Upper lobe of right lung (tissue), 1 donor: ENCODE measurements around the gene GSK3B. TPM values are rescaled to one million over a fixed set of nuclear protein-coding genes. Genes with fewer than 3 reads are reported as not detected.
A peak's percentile ranks its signal among the peaks of the same experiment; 100 is the strongest.

Source experiments
- ATAC-seq: fragments of 200-7000 bp; cut with Tn5 transposase; one replicate; pipeline ENCODE4 v1.9.1; 2020; ENCODE audit warnings: mild to moderate bottlenecking, moderate library complexity
- DNase-seq: peaks from one replicate; pipeline ENCODE4 v3.0.0-alpha.2; 2020
- H3K27ac ChIP-seq: fragments of 200-600 bp; one replicate; pipeline ENCODE4 v1.8.0; 2022
- H3K27me3 ChIP-seq: fragments of 200-600 bp; one replicate; pipeline ENCODE4 v1.8.0; 2022; ENCODE audit warnings: mild to moderate bottlenecking
- H3K36me3 ChIP-seq: fragments of 200-600 bp; one replicate; pipeline ENCODE4 v1.8.0; 2022
- H3K4me1 ChIP-seq: fragments of 200-600 bp; one replicate; pipeline ENCODE4 v1.8.0; 2022
- H3K4me3 ChIP-seq: fragments of 200-600 bp; one replicate; pipeline ENCODE4 v1.8.0; 2022; ENCODE audit warnings: mild to moderate bottlenecking
- H3K9me3 ChIP-seq: fragments of 200-600 bp; one replicate; pipeline ENCODE4 v1.8.0; 2022
- intact Hi-C: fragments of 100-400 bp; cut with DNase I; formaldehyde crosslinking; loops from one replicate; pipeline ENCODE4 v1.11.0; 2022
- total RNA-seq: library from RNA; stranded (reverse); fragmentation: NEBNext Ultra II Directional; extraction: Animal tissue kit (Norgen Biotek cat#: 25700); gene quantifications from one replicate; pipeline ENCODE4 v1.2.1, GENCODE V29; 2021
- TF ChIP-seq, protein P1 (sequence below): fragments of 200-600 bp; IDR thresholded peaks from one replicate; pipeline ENCODE4 v1.8.0; 2022; ENCODE audit warnings: antibody characterized with exemption
- donor health status: DM: no; HTN: yes; CAD: no; lungs with severe emphysema.

The GSK3B gene
- total RNA-seq, 1 donor from 2014 or later = 55.2 TPM

- H3K27ac ChIP-seq = no peak overlapping the region
- ATAC-seq = no peak
- intact Hi-C loops = no loop called here
These were observed 46.6 kb downstream of the GSK3B start for GRCh38 chr3:120047686-120048085.

GRCh38 chr3:120040813-120041377, 53.4 kb downstream of the GSK3B start:
- H3K4me1 ChIP-seq = no peaks in the 10 kb centered on the region
- ATAC-seq (no peak), DNase-seq (no peak)
- no peaks in the 10 kb centered on the region for H3K27me3 ChIP-seq
- intact Hi-C loops = no loop called here
- H3K9me3 ChIP-seq = peaks cover 29% of the 10 kb centered on the region
- H3K27ac ChIP-seq = no peak overlapping the region
- no peak overlapping the region for H3K4me3 ChIP-seq
- H3K36me3 ChIP-seq = no peaks in the 10 kb centered on the region
- TF ChIP-seq, protein P1, sequence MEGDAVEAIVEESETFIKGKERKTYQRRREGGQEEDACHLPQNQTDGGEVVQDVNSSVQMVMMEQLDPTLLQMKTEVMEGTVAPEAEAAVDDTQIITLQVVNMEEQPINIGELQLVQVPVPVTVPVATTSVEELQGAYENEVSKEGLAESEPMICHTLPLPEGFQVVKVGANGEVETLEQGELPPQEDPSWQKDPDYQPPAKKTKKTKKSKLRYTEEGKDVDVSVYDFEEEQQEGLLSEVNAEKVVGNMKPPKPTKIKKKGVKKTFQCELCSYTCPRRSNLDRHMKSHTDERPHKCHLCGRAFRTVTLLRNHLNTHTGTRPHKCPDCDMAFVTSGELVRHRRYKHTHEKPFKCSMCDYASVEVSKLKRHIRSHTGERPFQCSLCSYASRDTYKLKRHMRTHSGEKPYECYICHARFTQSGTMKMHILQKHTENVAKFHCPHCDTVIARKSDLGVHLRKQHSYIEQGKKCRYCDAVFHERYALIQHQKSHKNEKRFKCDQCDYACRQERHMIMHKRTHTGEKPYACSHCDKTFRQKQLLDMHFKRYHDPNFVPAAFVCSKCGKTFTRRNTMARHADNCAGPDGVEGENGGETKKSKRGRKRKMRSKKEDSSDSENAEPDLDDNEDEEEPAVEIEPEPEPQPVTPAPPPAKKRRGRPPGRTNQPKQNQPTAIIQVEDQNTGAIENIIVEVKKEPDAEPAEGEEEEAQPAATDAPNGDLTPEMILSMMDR = no peak

More at GRCh38 chr3:120047686-120048085, 46.6 kb downstream of the GSK3B start:
- H3K36me3 ChIP-seq = no peaks in the 10 kb centered on the region
- H3K4me3 ChIP-seq = no peak overlapping the region
- TF ChIP-seq, protein P1 = no peak
- no peaks in the 10 kb centered on the region for H3K27me3 ChIP-seq
- peaks cover 29% of the 10 kb centered on the region for H3K4me1 ChIP-seq
- no peak for DNase-seq
- peaks cover 19% of the 10 kb centered on the region for H3K9me3 ChIP-seq

DNA sequence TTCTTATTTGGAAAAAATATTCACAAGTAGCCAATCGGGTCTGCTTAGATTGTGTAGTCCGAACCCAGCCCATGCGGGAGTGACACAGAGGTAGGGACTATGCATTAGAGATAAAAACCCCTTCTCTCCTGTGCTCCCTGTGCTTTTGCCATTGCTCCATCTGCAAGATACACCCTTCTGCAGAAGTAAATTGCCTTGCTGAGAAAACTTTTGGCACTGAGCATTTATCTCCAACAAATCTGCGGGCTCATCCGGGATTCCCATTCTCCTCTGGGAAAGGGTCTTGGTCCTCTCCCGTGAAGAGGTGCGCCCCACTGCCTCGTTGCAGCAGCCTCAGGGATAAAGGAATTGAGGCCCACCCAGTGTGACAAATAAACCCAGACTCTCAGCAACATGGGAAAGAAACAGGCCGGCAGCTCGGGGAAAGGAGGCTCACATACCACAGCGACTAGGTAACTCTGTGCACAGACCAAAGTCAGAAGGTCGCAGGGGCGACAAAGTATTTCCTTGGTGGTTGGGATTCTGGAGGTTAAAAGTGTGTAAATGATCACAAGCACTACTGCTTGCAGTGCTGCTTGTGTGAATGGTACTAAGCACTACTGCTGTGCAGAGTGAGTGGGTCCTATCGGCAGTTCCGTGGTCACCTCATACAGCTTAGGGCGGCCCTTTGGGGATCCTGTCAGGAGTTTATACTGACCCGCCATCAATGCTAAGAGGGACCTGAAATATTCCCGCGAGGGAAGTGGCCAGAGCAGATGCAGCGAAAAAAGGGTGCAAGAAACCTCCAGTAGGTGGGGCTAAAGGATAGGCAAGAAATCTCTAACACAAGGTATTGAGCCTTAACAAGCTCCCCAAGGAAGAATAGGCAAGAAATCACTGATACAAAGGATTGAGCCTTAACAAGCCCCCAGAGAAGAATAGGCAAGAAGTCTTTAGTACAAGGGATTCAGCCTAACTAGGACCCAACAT, 54.3 kb downstream of the GSK3B start:
- Histone ChIP-seq H3K4me1 (no peaks in the 10 kb centered on the region), H3K4me3 (no peak overlapping the region), H3K9me3 (peaks cover 20% of the 10 kb centered on the region), H3K27me3 (no peaks in the 10 kb centered on the region), H3K36me3 (no peaks in the 10 kb centered on the region), H3K27ac (no peak overlapping the region)
- intact Hi-C loops = no loop called here
- TF ChIP-seq, protein P1 = no peak
- no peak for ATAC-seq
- no peak for DNase-seq

GRCh38 chr3:120033596-120033995, 60.7 kb downstream of the GSK3B start:
- intact Hi-C loops = no loop called here
- Histone ChIP-seq H3K27ac (no peak overlapping the region), H3K27me3 (no peaks in the 10 kb centered on the region), H3K4me1 (peaks cover under 1% of the 10 kb centered on the region), H3K9me3 (no peaks in the 10 kb centered on the region), H3K4me3 (no peak overlapping the region), H3K36me3 (no peaks in the 10 kb centered on the region)
- ATAC-seq (peak; percentile 71), DNase-seq (no peak)
- TF ChIP-seq, protein P1 = no peak

GRCh38 chr3:120031561-120031960, 62.7 kb downstream of the GSK3B start:
- TF ChIP-seq, protein P1 = no peak
- Histone ChIP-seq H3K4me1 (peaks cover 9% of the 10 kb centered on the region), H3K36me3 (no peaks in the 10 kb centered on the region), H3K9me3 (no peaks in the 10 kb centered on the region), H3K4me3 (no peak overlapping the region), H3K27me3 (no peaks in the 10 kb centered on the region), H3K27ac (no peak overlapping the region)
- ATAC-seq = no peak
- no peak for DNase-seq
- intact Hi-C loops = no loop called here
